GM12865 (cell line): ENCODE data around the gene VAC14.

Experiments
- DNase-seq: peaks from one replicate; pipeline ENCODE4 v3.0.0; 2010; ENCODE audit warnings: low read depth
- H3K4me3 ChIP-seq: 2 replicates; pipeline ENCODE4 v1.5.1; 2011; ENCODE audit warnings: mild to moderate bottlenecking, low read depth, low read length, control low read depth
- TF ChIP-seq, protein P1 (sequence below): IDR thresholded peaks from 2 replicates; pipeline ENCODE4 v1.5.1; 2011; ENCODE audit warnings: low read length, control low read depth, low read depth, inconsistent platforms; ENCODE audit not compliant: insufficient read depth; ENCODE audit errors: missing control alignments

VAC14 gene

DNA sequence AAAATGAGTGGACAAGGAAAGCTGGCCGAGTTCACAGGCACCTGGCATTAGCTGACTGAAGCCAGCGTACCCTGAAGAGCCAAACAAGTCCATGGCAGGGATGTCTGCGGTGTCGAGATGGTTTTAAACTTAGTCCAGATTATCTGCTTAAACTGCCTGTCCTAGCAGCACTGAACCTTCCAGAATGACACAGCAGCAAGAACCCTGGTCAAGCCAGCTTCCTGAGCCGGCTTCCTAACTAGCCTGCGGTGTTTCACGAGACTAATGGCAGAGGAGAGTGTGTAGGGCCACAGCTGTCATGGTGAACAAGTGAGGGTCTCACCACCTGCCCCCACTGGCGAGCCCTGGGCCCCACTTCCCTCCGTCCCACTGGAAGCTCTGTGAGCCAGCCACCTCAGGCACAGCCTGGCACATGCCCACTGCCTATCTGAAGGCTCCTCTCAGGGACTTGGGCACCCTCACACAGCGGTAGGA, 86.3 kb downstream of the VAC14 start:
- H3K4me3 ChIP-seq = no peak overlapping the region
- TF ChIP-seq, protein P1, sequence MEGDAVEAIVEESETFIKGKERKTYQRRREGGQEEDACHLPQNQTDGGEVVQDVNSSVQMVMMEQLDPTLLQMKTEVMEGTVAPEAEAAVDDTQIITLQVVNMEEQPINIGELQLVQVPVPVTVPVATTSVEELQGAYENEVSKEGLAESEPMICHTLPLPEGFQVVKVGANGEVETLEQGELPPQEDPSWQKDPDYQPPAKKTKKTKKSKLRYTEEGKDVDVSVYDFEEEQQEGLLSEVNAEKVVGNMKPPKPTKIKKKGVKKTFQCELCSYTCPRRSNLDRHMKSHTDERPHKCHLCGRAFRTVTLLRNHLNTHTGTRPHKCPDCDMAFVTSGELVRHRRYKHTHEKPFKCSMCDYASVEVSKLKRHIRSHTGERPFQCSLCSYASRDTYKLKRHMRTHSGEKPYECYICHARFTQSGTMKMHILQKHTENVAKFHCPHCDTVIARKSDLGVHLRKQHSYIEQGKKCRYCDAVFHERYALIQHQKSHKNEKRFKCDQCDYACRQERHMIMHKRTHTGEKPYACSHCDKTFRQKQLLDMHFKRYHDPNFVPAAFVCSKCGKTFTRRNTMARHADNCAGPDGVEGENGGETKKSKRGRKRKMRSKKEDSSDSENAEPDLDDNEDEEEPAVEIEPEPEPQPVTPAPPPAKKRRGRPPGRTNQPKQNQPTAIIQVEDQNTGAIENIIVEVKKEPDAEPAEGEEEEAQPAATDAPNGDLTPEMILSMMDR = no peak
- DNase-seq = no peak

DNA sequence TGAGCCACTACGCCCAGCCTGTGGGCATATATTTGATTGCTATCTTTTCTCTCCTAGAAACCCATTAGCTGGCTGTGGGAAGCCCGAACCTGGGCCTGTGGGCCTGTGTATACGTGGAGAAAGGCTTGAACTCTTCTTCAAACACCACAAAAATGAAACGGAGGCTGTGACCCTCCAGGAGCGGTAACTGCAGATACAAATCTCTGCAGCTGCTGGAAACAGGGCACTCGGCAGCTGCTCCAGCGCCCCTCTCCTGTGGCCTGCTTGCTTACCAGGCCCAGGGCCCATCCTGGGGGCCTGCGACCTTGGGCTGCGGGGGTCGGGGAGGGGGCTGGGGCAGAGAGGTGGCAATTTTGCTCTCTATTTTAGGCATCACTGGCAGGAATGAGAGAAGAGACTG, 87.1 kb downstream of the VAC14 start:
- no peak overlapping the region for H3K4me3 ChIP-seq
- TF ChIP-seq, protein P1 = no peak
- DNase-seq = no peak

DNA sequence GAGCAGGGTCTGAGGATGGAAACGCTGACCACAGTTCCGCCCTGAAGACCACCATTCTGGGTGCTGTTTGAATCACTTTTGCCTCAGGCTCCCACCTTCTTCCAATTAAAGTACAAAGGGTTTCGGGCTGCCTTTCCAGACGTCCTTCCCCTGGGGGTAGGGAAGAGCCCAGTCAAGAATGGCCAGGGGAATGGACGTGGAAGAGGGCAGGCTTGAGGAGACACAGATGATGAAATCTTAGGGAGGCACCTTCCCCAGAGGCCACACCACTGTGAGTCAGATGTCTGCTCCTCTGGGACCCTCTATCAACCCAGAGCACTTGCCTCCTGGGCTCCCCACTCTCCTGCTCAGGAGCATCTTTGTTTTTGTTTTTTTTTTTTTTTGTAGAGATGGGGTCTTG, 87.6 kb downstream of the VAC14 start:
- no peak overlapping the region for H3K4me3 ChIP-seq
- no peak for DNase-seq
- TF ChIP-seq, protein P1 = no peak

DNA sequence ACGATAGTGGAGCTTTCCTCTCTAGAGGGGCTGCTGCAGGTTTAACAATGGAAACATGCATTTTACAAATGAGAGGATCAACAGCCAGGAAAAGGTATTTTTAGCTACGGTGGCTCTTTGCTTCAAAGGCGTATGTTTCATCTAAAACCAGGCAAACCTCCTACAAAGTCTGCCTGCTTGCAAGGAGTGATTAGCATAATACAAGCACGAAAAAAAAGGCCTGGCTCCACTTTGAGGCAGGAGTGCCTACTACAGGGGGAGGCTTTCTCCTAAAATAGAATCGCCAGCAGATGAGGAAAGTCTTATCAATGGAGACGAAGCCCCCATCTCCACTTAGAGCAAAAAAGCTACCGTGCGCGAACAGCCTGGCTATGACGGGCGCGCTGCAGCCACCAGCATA, 88.0 kb downstream of the VAC14 start:
- TF ChIP-seq, protein P1 = no peak
- H3K4me3 ChIP-seq = no peak overlapping the region
- no peak for DNase-seq

DNA sequence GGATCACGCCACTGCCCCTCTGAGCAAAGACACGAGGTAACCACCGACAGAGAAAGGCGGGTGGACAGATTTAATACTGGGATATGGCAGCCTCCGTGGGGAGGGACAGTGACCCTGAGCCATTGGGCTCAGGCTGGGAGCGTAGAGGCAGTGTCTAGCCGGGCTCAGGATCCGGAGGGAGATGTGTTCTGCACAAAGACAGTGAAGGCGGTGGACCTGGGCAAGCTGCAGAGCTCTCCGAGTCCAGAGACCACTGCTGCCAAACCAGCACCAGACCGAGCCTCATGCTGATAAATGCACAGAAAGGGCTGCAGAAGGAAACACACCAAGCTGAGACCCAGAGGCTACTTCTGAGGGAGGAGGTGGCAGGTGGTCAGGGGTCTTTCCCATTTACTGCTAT, 88.6 kb downstream of the VAC14 start:
- no peak overlapping the region for H3K4me3 ChIP-seq
- TF ChIP-seq, protein P1 = no peak
- no peak for DNase-seq

DNA sequence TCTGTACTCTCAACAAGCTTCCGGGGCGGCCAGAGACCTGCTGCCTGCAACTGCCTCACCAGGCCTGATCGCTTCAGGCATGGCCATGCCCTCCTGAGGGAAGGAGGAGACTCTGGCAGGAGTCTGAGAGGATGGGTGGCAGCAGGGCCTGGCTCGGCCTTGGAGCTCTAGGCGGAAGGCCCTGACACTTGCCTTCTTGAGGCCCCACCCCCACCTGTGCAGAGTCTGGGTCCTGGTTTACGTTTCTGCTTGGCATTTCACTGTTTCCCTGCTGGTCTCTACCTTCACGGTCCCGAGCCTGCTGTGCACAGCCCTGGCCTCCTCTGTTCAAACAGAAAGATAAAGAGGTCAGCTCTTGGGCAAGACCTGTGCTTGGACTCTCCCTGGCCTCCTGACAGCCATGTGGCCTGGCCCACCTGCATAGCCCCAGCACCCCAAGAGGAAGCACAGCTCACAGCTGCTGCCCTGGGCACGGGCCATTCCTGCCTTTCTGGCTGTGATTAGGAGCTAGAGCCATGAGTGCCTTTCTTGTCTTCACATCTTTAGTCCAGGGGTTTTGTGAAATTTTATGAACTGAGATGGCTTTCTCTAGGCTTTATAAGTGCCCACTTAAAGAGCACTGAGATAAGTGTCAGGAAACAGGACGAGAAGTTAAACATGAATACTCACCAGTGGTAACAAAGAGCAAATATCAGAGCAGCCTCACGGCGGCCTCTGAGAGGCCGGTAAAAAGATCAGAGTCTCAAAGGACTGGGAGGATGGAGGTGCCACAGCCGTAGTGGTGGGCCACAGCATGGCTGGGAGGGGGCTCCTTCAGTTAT, 89.5 kb downstream of the VAC14 start:
- TF ChIP-seq, protein P1 = no peak
- no peak overlapping the region for H3K4me3 ChIP-seq
- no peak for DNase-seq
